OCI-LY1 (cell line): ENCODE measurements around the gene VEPH1.

Source experiments
- CTCF ChIP-seq: fragments of 200-600 bp; sonication (generic), shearing (Covaris generic); IDR thresholded peaks from 2 replicates; pipeline ENCODE4 v1.5.1; 2017; ENCODE audit warnings: mild to moderate bottlenecking, antibody characterized with exemption, low read length, moderate library complexity, mixed read lengths
- EZH2 ChIP-seq: fragments of 200-600 bp; sonication (generic), shearing (Covaris generic); IDR thresholded peaks from 2 replicates; pipeline ENCODE4 v1.8.0; 2017; ENCODE audit warnings: borderline replicate concordance, mixed run types, mild to moderate bottlenecking, antibody characterized with exemption, low read length, moderate library complexity, mixed read lengths

- TF ChIP-seq CTCF (no peak), EZH2 (no peak)
Measured at GRCh38 chr3:157443905-157444796, 59.1 kb downstream of the VEPH1 start.
